ENCODE measurements around the gene CDKN1B. TPM values are rescaled to one million over a fixed set of nuclear protein-coding genes. Genes with fewer than 3 reads are reported as not detected.

CDKN1B gene
- total RNA-seq, 4 donors from 2014 or later: 43.6 to 76.4 (median 56.6) TPM

DNA sequence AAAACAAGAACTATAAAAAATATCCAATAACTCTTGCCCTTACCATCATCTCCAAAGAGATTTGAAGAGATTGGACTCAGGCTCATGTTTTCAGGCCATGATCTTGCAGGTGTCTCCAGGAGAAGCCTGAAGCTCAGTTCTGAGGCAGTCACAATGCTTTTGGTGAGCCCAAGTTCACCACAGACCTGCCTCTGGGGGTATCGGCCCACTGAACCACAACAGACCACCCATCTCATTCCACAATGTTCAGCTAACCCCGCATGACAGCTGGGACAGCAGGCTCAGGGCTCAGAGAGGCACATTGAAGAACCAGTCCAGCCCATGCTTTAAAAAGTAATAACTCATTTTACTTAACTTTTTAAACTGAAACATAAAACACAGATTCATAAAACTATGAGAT lies 40.0 kb downstream of the CDKN1B start:
- H3K27ac ChIP-seq: no peak overlapping the region
- intact Hi-C loops (cut with DNase I; ENCODE audit: low total_unique reads) (no loop called here), in situ Hi-C loops (cut with MboI; ENCODE audit: low sequenced_read_pairs in 4 of 4) (no loop called here)
- ATAC-seq (no peak), DNase-seq (no peak)
- H3K4me3 ChIP-seq: no peak overlapping the region
- H3K4me1 ChIP-seq: no peaks in the 10 kb centered on the region
- H3K27me3 ChIP-seq: no peaks in the 10 kb centered on the region
- no peaks in the 10 kb centered on the region for H3K36me3 ChIP-seq
- H3K9me3 ChIP-seq: no peaks in the 10 kb centered on the region
- TF ChIP-seq POLR2A (IDR thresholded peaks at IDR 0.05): no peak
- TF ChIP-seq, protein P1, sequence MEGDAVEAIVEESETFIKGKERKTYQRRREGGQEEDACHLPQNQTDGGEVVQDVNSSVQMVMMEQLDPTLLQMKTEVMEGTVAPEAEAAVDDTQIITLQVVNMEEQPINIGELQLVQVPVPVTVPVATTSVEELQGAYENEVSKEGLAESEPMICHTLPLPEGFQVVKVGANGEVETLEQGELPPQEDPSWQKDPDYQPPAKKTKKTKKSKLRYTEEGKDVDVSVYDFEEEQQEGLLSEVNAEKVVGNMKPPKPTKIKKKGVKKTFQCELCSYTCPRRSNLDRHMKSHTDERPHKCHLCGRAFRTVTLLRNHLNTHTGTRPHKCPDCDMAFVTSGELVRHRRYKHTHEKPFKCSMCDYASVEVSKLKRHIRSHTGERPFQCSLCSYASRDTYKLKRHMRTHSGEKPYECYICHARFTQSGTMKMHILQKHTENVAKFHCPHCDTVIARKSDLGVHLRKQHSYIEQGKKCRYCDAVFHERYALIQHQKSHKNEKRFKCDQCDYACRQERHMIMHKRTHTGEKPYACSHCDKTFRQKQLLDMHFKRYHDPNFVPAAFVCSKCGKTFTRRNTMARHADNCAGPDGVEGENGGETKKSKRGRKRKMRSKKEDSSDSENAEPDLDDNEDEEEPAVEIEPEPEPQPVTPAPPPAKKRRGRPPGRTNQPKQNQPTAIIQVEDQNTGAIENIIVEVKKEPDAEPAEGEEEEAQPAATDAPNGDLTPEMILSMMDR (IDR thresholded peaks at IDR 0.05 in 4 of 5, conservative IDR thresholded peaks at IDR 0.05 in 1 of 5): no peak

DNA sequence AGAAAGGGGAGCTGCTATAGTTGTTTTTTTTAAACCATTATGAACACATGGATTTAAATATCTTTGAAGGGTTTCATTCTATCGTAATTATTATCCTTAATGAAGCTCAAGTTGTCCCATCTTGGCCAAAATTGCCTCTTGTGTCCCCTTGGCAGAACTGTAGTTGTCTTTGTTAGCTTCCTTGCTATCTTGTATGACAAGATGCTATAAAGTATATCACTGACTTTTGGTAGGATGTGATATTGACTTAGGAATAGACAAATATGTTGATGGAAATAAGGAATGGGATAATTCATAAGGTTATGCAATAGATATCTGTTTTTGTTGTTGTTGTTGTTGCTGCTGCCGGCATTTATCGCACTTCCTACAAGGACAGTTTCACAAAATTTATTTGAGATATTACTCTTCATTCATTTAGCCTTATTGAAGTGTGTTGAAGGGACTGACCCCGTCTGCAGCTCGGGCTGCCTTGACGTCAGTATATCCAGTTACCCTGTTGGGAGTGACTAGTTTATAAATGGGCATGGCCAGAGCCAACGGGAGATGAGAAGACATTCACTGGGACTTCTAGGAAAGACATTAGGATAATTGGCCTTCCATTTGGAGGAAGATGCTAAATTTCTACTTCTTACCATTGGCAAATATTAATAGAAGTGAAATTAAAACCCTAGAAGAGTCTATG lies 42.2 kb downstream of the CDKN1B start:
- Histone ChIP-seq H3K4me3 (no peak overlapping the region), H3K27ac (no peak overlapping the region), H3K4me1 (no peaks in the 10 kb centered on the region), H3K27me3 (no peaks in the 10 kb centered on the region), H3K36me3 (no peaks in the 10 kb centered on the region), H3K9me3 (no peaks in the 10 kb centered on the region)
- DNase-seq (no peak), ATAC-seq (no peak)
- intact Hi-C loops (cut with DNase I; ENCODE audit: low total_unique reads): no loop called here
- in situ Hi-C loops (cut with MboI; ENCODE audit: low sequenced_read_pairs in 4 of 4): no loop called here
- no peak for TF ChIP-seq POLR2A (IDR thresholded peaks at IDR 0.05)
- TF ChIP-seq, protein P1 (IDR thresholded peaks at IDR 0.05 in 4 of 5, conservative IDR thresholded peaks at IDR 0.05 in 1 of 5): no peak

DNA sequence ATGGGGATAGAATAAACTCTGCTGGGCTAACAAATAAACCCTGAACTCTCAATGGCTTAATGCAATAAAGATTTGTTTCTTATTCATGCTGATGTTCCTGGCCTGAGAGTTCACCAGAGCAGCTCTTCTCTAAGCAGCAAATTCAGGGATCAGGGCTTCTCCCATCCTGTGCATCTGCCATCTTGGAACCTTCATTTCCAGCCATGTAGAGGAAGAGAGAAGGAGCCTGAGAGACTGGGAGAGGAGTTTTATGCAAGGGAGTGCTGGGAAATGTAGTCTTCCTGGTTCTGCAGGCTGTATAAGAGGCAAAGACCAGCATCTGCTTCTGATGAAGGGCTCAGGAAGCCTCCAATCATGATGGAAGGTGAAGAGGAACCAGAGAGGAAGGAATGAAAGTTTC lies 47.7 kb downstream of the CDKN1B start:
- Histone ChIP-seq H3K4me3 (no peak overlapping the region), H3K9me3 (no peaks in the 10 kb centered on the region), H3K4me1 (no peaks in the 10 kb centered on the region), H3K27ac (no peak overlapping the region), H3K36me3 (no peaks in the 10 kb centered on the region), H3K27me3 (no peaks in the 10 kb centered on the region)
- ATAC-seq (no peak), DNase-seq (no peak)
- intact Hi-C loops (cut with DNase I; ENCODE audit: low total_unique reads) (no loop called here), in situ Hi-C loops (cut with MboI; ENCODE audit: low sequenced_read_pairs in 4 of 4) (no loop called here)
- no peak for TF ChIP-seq POLR2A (IDR thresholded peaks at IDR 0.05)
- TF ChIP-seq, protein P1 (IDR thresholded peaks at IDR 0.05 in 4 of 5, conservative IDR thresholded peaks at IDR 0.05 in 1 of 5): no peak

DNA sequence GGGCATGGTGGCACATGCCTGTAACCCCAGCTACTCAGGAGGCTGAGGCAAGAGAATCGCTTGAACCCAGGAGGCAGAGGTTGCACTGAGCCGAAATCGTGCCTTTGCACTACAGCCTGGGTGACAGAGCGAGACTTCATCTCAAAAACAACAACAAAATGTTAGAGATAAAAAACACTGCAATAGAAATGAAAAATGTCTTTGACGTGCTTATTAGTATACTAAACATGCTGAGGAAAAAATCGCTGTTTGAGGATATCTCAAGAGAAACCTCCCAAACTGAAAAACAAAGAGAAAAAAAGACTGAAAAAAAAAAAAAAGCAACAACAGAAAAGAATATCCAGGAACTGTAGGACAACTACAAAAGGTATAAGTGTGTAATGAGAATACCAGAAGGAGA lies 53.1 kb downstream of the CDKN1B start:
- Histone ChIP-seq H3K4me3 (no peak overlapping the region), H3K27me3 (no peaks in the 10 kb centered on the region), H3K36me3 (no peaks in the 10 kb centered on the region), H3K27ac (no peak overlapping the region), H3K4me1 (no peaks in the 10 kb centered on the region), H3K9me3 (no peaks in the 10 kb centered on the region)
- no peak for ATAC-seq
- TF ChIP-seq POLR2A (IDR thresholded peaks at IDR 0.05): no peak
- TF ChIP-seq, protein P1 (IDR thresholded peaks at IDR 0.05 in 4 of 5, conservative IDR thresholded peaks at IDR 0.05 in 1 of 5): no peak
- intact Hi-C loops (cut with DNase I; ENCODE audit: low total_unique reads): no loop called here
- no peak for DNase-seq
- in situ Hi-C loops (cut with MboI; ENCODE audit: low sequenced_read_pairs in 4 of 4): no loop called here

MicroRNAs encoded within 50 kb of the gene (microRNA counts, 767-probe panel; counts per million panel counts)
- microRNA hsa-miR-613: 356 to 448 counts per million in 2 donors

Small RNA genes lying within 50 kb of the gene (microRNA-seq; reads per million reads assigned to microRNA genes)
- 0 reads per million in 2 donors for gene MIR613 (ENCODE audit: borderline replicate concordance in 2 of 2)

Other genes with a start within 250 kb of the CDKN1B start
- gene DUSP16, start 154.5 kb upstream of the CDKN1B start, total RNA-seq: 10 to 100 TPM; 10.9 to 15.7 (median 13.3) TPM
- gene CREBL2, start 105.5 kb upstream of the CDKN1B start, total RNA-seq: 10 to 100 TPM in 3 of 4 donors, 1 to 10 TPM in 1; 6.3 to 13.6 (median 10.3) TPM
- not detected for gene GPR19, start 21.2 kb upstream of the CDKN1B start, total RNA-seq
- 10 to 100 TPM; 25.8 to 73.7 (median 67.7) TPM for gene APOLD1, start 68.3 kb downstream of the CDKN1B start, total RNA-seq
- 10 to 100 TPM; 37.1 to 75.4 (median 58.3) TPM for gene DDX47, start 96.0 kb downstream of the CDKN1B start, total RNA-seq
- gene GPRC5A, start 174.2 kb downstream of the CDKN1B start, total RNA-seq: 1 to 10 TPM in 1 of 4 donors, under 1 TPM in 3; 0.23 to 5.8 (median 0.52) TPM
- not detected for gene GPRC5D, start 234.8 kb downstream of the CDKN1B start, total RNA-seq